Ishikawa (cell line): ENCODE results near the gene ASTN1.

Experiments
- CEBPB ChIP-seq: IDR thresholded peaks from 2 replicates; pipeline ENCODE4 v1.6.1; 2012
- CREB1 ChIP-seq: IDR thresholded peaks from 2 replicates; pipeline ENCODE4 v1.6.1; 2012; ENCODE audit warnings: low read depth
- EGR1 ChIP-seq: IDR thresholded peaks from 2 replicates; pipeline ENCODE4 v1.6.1; 2012
- EP300 ChIP-seq: IDR thresholded peaks from 2 replicates; pipeline ENCODE4 v1.6.1; 2012; ENCODE audit warnings: borderline replicate concordance
- FOXM1 ChIP-seq: IDR thresholded peaks from 2 replicates; pipeline ENCODE4 v1.6.1; 2012; ENCODE audit warnings: low read depth, borderline replicate concordance
- NFIC ChIP-seq: IDR thresholded peaks from 2 replicates; pipeline ENCODE4 v1.6.1; 2012
- RAD21 ChIP-seq: IDR thresholded peaks from 2 replicates; pipeline ENCODE4 v1.6.1; 2012; ENCODE audit warnings: low read depth
- TAF1 ChIP-seq: IDR thresholded peaks from 2 replicates; pipeline ENCODE4 v1.6.1; 2012; ENCODE audit warnings: low read depth, mild to moderate bottlenecking
- TCF12 ChIP-seq: IDR thresholded peaks from 2 replicates; pipeline ENCODE4 v1.6.1; 2012; ENCODE audit warnings: low read depth
- TEAD4 ChIP-seq: IDR thresholded peaks from 2 replicates; pipeline ENCODE4 v1.6.1; 2012
- YY1 ChIP-seq: IDR thresholded peaks from 2 replicates; pipeline ENCODE4 v1.6.1; 2012; ENCODE audit warnings: low read depth
- ZBTB7A ChIP-seq: IDR thresholded peaks from 2 replicates; pipeline ENCODE4 v1.6.1; 2012; ENCODE audit warnings: low read depth
- TF ChIP-seq, protein P1 (sequence below): IDR thresholded peaks from 2 replicates; pipeline ENCODE4 v1.6.1; 2012; ENCODE audit warnings: low read depth, mild to moderate bottlenecking
- TF ChIP-seq, protein P2 (sequence below): IDR thresholded peaks from 2 replicates; pipeline ENCODE4 v1.6.1; 2012
- TF ChIP-seq, protein P3 (sequence below): IDR thresholded peaks from 2 replicates; pipeline ENCODE4 v1.6.1; 2012

ASTN1 gene

DNA sequence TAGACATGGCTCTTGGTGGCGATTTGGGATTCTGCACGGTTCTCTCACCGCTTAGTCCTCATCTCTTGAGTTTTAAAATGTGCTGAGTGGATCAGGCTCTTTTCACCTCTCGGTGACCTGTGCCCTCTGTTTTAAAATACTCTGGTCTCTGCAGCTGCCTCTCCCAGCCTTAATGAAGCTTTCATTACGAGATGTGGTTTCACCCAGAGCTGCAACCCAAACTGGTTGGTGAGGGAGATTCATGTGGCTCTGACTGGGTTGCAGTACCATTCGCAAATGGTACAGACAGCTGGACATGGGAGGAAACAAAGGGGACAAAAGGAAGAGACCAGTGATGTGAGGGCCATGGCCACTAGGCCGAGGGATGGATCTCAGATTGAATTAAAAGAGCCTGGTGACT, 258.9 kb downstream of the ASTN1 start:
- TF ChIP-seq TAF1 (no peak), EP300 (no peak), TCF12 (no peak), RAD21 (no peak), TEAD4 (no peak), CEBPB (no peak), ZBTB7A (no peak), FOXM1 (no peak), CREB1 (no peak), EGR1 (no peak), YY1 (no peak), NFIC (no peak)
- TF ChIP-seq, protein P1, sequence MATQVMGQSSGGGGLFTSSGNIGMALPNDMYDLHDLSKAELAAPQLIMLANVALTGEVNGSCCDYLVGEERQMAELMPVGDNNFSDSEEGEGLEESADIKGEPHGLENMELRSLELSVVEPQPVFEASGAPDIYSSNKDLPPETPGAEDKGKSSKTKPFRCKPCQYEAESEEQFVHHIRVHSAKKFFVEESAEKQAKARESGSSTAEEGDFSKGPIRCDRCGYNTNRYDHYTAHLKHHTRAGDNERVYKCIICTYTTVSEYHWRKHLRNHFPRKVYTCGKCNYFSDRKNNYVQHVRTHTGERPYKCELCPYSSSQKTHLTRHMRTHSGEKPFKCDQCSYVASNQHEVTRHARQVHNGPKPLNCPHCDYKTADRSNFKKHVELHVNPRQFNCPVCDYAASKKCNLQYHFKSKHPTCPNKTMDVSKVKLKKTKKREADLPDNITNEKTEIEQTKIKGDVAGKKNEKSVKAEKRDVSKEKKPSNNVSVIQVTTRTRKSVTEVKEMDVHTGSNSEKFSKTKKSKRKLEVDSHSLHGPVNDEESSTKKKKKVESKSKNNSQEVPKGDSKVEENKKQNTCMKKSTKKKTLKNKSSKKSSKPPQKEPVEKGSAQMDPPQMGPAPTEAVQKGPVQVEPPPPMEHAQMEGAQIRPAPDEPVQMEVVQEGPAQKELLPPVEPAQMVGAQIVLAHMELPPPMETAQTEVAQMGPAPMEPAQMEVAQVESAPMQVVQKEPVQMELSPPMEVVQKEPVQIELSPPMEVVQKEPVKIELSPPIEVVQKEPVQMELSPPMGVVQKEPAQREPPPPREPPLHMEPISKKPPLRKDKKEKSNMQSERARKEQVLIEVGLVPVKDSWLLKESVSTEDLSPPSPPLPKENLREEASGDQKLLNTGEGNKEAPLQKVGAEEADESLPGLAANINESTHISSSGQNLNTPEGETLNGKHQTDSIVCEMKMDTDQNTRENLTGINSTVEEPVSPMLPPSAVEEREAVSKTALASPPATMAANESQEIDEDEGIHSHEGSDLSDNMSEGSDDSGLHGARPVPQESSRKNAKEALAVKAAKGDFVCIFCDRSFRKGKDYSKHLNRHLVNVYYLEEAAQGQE, result no peak
- TF ChIP-seq, protein P2, sequence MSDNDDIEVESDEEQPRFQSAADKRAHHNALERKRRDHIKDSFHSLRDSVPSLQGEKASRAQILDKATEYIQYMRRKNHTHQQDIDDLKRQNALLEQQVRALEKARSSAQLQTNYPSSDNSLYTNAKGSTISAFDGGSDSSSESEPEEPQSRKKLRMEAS, result no peak
- TF ChIP-seq, protein P3, sequence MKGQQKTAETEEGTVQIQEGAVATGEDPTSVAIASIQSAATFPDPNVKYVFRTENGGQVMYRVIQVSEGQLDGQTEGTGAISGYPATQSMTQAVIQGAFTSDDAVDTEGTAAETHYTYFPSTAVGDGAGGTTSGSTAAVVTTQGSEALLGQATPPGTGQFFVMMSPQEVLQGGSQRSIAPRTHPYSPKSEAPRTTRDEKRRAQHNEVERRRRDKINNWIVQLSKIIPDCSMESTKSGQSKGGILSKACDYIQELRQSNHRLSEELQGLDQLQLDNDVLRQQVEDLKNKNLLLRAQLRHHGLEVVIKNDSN, result no peak

DNA sequence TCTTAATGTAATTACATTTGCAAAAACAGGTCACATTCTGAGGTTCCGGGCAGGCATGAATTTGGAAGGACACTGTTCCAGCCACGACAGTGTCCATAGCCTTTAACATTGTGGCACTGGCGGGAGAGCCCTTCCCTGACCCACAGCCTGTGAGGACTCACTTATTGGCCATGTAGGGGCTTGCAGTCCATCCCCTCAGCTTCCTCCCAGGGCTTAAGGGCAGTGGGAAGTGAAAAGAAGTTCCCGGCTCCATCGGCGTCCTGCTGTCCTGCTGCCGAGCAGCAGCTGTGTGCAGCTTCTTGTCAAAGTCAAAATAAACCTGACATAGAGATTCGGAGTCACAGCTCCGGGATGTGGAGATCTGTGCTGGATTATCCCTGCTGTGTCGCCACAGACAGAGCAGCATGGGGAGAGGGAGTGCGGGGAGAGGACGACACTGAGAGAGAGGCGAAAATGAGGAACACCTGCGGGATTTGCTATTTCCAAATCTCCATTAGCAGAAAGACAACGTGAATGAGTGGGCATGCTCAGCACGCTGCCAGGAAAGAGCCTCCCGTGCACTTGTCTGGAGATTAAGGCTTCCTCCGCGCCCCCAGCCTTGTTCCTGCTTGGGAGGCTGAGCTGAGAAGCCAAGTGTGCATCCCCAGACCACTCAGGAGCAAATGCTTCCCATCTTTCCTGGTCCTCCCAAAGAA, 260.3 kb downstream of the ASTN1 start:
- TF ChIP-seq RAD21 (no peak), ZBTB7A (no peak), FOXM1 (no peak), TCF12 (no peak), CREB1 (no peak), TEAD4 (no peak), EP300 (no peak)
- TF ChIP-seq, protein P3, result no peak
- TF ChIP-seq, protein P1, result no peak
- TF ChIP-seq, protein P2, result no peak

DNA sequence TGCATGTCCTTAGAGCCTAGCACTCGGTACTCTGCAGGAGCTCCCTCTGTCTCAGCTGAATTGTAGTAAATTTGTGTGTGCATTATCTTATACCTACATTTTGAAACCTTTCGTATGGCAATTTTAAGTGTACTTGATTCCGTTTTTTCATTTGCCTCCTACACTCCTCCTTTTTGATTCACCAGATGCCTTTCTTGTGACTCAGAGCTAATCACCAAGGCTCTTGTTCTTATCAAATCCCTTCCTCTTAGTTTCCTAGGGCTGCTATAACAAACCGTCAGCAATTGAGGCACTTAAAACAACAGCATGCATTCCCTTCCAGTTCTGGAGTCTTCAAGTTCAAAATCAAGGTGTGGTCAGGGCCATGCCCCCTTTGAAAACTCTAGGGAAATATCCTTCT, 261.0 kb downstream of the ASTN1 start:
- TF ChIP-seq NFIC (no peak), EP300 (no peak), TEAD4 (no peak), CREB1 (no peak), TAF1 (no peak), EGR1 (no peak), TCF12 (no peak), CEBPB (no peak), FOXM1 (no peak), RAD21 (no peak), YY1 (no peak), ZBTB7A (no peak)
- TF ChIP-seq, protein P2, result no peak
- TF ChIP-seq, protein P3, result no peak
- TF ChIP-seq, protein P1, result no peak

DNA sequence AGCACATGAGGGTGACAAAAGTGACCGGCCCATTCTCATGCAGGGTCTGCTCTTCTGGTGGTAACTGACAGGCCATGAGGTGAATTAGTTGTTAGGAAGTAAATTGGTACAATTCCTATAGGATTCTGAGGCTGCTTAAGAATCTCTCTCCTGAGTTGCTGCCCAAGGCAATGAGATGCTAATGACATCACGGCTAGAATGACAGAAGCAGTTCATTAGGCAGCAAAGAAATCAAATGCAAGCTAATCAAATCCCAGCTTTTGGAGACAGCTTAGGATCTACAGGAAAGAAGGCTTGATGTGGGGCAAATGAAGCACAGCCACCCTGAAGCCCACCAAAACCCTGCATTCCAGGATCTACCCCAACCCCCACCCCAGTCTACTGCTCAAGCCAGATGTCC, 265.2 kb downstream of the ASTN1 start:
- no peak for TF ChIP-seq NFIC
- TF ChIP-seq FOXM1, result no peak
- no peak for TF ChIP-seq TAF1
- TF ChIP-seq TCF12, result no peak
- TF ChIP-seq YY1, result no peak
- TF ChIP-seq, protein P3, result no peak
- TF ChIP-seq, protein P1, result no peak
